HTERT RPE-1 (cell line): ENCODE measurements around the gene GLG1.

Source experiments
- in situ Hi-C: fragments of 300-500 bp; cut with MboI; formaldehyde crosslinking; loops from 4 replicates; pipeline ENCODE4 v1.14.3; 2020; ENCODE audit warnings: low sequenced_read_pairs

GLG1 gene

DNA sequence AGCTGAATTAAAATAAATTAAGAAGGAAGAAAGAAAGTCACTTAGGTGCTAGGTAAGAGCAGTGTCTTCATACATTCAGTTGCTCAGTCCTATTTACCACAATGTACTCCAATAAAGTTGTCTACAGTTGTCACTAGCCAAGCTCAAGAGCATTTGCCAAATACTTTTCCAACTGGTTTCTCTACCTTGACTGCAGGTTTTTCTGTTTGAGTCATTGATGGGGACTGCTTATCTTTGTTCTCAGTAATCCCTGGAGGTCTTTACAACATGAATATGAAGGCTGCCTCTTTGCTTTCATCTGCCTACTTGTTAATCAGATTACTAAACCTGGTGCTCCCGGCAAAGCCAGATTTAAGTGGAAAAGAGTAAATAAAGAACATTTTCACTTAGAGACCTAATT is 121.0 kb downstream of the GLG1 start:
- in situ Hi-C loops: no loop called here

DNA sequence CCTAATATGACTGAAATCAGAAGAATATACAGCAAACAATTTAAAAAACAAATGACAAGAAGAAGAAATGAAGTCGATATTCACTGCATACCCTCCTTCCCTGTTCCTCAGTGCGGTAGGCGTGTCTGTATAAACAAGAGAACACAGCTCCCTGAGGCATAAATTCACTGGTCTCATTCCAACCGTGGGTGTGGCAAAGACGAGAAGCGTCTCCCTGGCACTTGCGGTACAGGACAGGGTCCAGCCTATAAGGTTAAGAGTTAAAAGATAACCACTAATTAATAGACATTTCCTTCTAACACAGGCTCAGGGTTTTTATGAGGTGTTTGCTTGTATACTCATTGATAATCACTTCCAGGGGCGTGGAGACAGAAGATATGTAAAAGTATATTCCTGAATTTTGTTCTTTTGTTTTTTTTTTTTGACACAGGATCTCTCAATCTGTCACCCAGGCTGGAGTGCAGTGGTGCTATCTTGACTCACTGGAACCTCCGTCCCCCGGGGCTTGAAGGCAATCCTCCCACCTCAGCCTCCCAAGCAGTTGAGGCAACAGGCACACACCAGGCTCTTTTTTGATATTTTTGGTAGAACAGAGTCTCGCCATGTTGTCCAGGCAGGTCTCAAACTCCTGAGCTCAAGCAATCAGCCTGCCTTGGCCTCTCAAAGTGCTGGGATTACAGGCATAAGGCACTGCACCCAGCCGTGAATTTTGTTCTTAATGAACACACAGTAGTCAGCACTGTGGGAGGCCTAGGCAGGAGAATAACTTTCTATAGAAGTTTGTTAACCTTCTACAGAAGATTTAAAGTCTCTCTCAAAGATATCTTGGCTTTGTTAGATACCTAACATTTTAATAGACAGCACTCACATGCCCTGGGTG is 126.5 kb downstream of the GLG1 start:
- in situ Hi-C loops: no loop called here

DNA sequence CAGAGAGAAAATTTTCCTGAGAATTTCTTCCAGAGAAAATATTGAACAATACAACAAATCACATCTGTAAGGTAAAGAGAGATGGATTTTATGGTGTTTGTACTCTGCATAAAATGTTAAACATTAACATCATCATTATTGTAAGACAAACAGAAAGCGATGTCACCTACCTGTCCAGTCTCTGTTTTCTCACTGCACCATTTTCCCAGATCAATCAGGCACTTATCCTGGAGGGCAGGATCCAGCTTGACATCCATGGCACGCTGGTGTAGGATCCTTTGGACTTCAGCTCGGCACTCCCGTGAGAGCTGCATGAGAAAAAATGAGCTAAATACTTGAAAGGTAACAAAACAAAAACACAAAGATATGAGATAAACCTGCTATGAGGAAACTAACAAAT is 129.7 kb downstream of the GLG1 start:
- in situ Hi-C loops: no loop called here

DNA sequence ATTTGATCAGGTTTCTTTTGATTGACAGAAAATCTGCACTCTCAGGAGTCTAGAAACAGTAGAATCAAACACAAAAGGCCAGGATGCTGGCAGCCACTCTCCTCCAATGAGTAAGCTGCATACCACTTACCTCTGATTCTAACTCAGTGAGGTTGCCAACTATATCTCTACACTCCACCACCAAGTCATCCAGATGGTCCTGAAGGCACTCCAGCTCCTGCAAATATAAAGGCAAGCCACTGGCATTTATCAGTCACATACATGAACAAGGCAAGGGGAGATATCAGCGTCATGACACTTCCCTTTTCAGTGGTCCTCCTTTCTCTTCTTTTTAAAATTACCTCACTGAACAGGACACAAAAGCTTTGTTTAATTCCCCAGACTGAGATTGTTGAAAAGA is 132.5 kb downstream of the GLG1 start:
- in situ Hi-C loops: no loop called here

DNA sequence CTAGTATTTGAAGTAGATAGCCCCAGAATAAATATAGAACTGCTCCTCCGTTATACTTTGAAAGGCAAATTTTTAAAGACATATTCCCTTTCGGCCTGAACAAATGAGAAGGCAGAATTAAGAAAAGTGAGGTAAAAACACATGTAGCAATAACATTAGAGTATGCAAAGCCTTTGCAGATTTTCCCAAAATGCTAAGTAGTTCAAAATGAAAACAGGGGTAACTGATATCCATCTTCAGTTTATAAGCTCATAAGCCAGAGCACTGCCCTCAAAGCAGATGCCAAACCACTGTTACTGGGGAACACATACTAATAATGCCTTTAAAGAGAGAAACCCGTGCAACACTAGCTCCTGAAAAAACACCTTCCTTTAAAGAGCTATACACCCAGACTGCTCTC is 134.4 kb downstream of the GLG1 start:
- in situ Hi-C loops: no loop called here

DNA sequence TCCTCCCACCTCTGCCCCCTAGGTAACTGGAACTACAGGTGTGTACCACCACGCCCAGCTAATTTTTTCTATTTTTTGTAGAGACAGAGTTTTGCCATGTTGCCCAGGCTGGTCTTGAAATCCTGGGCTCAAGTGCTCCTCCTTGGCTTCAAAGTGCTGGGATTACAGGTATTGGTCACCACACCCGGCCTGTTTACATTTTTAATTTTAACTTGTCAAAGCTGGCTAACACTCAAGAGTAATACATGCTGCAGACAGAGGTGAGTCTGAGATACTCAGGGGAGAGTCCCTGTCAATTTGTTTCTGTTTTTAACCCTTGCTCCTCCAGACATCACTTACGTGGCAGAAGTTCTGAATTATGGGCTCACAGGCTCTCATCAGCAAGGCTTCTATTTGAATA is 134.9 kb downstream of the GLG1 start:
- in situ Hi-C loops: no loop called here

DNA sequence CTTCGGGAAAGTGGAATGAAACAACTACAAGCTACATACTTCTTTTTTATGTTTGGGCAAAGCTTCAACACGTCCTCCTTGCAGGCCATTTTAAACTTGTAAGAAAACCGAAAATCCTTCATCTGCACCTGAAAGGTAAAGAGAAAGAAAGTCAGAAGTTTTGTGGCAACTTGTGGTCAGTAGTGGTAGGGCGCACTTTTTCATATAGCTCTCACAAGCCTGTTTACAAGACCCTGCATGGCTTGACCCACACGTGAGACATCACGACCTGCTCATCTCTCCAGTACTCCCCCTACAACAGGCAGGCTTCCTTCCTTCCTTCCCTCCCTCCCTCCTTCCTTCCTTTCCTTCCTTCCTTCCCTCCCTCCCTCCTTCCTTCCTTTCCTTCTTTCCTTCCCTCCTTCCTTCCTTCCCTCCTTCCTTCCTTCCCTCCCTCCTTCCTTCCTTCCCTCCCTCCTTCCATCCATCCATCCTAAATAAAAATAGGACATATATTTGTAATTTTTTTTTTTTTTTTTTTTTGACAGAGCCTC is 136.9 kb downstream of the GLG1 start:
- in situ Hi-C loops: no loop called here

DNA sequence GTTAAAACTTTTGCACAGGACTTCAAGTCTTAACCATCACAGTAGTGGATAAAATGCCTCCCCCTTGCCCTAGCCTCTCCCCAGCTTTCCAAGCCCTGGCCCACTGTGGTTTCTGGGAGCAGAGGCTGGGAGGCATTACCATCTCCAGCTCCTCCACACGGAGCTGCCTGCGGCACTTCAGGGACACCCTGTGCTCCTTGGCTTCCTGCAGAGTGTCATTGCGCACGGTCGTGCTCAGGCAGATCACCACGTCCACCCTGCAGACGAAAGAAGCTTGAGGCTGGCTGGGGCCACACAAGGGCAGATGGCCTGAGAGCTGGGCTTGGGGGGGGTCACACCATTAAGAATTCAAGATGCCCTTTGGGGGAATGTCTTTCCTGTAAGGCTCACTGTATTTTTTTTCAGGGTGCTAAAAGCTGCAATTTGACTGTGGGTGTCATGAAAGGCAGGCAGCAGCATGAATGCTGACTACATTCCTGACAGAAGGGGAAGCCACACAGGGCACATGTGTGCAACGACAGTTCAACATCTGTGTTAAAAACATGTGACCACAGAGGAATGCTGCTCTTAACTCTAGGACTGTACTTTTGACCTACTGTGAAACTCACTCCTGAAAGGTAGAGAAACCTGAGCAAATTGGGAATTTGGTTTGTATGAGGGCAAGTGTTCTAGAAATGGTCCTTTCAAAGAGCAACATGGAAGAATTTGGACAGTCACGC is 137.9 kb downstream of the GLG1 start:
- in situ Hi-C loops: no loop called here

DNA sequence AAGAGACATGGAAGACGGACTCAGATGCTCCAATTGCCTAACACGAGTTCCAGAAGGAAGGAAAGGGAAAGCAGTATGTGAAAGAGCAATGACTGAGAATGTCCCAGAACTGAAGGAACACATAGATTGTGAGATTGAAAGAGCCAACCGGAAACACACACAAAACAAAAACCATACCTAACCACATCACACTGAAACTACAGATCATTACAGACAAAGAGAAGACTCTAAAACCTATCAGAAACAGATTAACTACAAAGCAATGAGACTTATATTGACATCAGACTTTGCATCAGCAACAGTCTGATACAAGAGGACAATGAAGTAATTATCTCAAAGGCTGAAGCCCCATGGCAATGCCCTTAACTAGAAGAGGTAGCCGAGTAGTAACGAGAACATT is 140.0 kb downstream of the GLG1 start:
- in situ Hi-C loops: no loop called here

DNA sequence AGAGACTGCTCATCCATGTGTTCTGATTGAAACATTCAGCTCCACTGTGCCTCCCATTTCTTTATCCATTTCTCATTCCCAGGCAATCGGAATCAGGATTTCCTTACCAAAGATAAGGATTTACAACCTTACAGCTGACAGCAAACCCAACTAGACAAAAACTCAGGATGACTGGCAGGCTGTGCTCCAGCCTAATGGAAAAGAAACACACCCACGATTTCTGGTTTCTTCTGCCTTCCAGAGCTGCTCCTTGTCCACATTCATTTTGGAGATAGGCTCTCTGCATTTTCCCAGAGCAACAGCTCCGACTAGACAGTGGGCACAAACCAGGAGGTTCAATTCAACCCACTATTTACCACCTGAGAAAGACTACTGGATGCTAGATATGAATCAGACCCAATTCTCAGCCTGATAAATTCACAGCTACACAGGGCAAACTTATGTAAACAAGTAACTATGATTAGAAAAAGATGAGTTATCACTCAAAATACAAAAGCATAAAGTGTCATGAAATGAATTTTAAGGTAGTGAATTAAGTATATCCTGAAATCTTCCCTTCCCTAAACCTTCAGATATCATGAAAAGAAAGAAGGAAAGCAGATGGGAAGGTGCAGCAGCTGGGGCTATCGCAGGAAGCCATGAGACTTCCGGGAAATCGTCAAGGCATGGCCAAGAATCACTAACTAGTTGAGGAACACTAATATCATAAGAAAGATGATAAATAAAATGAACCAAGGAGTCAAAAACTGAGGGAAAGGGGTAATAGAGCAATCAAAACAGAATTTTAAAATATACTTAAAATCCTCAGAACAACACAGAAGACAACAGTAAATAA is 140.8 kb downstream of the GLG1 start:
- in situ Hi-C loops: no loop called here

DNA sequence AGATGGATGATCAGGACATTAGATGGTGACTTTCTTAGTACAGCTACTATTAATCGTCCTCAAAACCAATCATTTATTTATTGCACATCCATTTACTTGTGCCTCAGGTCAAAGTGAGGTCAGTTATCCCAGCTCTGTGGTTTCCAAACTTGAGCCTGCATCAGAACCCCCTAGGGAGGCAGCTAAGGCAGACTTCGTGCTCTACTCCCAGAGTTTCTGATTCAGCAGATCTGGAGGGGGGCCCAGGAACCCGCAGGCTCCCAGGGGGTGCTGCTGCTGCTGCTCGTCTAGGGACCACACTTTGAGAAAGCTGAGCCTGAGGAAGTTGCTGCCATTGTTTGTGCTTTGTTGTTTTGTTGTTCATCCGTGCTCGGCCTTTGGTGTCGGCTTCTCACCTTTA is 141.6 kb downstream of the GLG1 start:
- in situ Hi-C loops: no loop called here

DNA sequence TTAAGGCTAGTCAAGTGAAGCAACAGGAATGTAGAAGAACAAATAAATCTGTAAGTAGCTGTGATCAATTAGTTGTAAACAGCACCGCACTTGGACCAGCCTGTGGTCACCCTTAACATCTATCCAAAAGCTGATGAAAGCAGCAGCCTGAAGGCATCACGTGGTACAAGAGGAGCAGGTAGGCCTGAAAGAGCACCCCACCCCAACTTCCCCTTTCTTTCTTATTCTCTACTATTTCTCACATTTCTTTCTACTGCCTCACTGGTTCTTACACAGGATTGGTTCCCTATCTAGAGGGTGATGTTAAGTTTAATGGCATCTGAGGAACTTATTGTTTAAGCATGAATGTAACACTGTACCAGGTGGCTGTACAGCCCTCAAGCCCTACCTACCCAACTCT is 143.0 kb downstream of the GLG1 start:
- in situ Hi-C loops: no loop called here

DNA sequence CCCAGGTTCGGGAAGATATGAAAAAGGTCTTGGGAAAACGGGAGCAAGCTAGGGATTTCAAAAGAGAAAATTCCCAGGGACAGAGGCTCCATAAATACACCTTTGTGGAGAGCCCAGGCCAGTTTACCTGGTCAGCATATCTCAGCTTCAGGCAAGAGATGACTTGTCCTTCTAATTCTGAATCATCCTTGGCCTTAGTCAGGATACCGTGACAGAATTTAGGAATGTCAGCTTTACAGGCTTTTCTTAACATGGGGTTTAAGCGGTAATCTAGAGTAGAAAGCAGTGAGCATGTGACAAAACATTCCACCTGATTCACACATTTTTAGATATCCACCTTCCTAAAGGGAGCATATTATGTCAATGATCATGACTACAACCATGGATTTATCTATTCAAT is 144.6 kb downstream of the GLG1 start:
- in situ Hi-C loops: no loop called here

DNA sequence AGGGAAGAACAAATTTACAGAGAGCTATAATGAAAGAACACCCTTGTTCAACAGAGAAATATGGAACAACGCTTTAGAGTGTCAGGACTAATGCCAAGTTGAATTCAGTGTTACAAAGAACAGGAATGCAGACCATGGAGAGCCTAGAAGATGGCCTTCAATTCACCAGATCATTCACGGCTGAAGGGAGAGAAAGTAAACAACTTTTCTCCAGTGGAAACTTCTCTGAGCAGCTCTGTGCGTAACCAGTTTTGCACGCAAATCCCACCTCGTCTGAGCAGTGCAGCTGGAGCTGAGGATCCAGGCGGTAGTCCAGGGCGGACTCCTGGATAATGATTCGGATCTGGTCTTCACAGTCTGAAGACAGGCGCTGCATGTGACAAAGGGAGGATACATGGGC is 145.1 kb downstream of the GLG1 start:
- in situ Hi-C loops: no loop called here

DNA sequence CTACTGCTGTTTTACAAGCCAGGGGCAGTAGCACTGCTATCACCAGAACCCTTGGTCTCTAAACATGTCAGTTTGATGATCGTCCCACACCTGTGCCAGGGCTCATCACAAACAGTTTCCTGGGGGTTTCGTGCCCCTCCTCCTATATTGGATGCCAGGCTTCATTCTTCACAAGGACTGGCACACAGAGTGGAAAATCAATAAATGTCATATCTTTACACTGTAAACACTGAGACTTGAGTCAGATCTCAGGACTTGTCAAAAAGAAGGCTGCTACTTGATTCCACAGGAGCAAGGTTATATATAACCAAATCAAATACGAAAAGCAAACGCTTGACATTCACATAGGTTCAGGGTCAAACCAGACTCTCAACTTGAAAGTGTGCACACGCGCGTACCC is 146.4 kb downstream of the GLG1 start:
- in situ Hi-C loops: no loop called here

DNA sequence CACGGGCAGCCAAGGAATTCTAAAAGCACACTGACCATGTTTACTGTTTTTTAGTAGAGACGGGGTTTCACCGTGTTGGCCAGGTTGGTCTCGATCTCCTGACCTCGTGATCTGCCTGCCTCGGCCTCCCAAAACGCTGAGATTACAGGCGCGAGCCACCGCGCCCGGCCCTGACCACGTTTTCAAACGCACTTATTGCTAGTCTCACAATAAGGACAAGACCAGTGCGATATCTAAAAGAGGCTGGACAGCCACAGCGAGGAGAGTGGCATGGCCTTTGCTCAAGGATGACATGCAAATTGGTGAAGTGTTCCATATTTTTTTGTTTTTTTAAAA is 150.7 kb downstream of the GLG1 start:
- in situ Hi-C loops: no loop called here

DNA sequence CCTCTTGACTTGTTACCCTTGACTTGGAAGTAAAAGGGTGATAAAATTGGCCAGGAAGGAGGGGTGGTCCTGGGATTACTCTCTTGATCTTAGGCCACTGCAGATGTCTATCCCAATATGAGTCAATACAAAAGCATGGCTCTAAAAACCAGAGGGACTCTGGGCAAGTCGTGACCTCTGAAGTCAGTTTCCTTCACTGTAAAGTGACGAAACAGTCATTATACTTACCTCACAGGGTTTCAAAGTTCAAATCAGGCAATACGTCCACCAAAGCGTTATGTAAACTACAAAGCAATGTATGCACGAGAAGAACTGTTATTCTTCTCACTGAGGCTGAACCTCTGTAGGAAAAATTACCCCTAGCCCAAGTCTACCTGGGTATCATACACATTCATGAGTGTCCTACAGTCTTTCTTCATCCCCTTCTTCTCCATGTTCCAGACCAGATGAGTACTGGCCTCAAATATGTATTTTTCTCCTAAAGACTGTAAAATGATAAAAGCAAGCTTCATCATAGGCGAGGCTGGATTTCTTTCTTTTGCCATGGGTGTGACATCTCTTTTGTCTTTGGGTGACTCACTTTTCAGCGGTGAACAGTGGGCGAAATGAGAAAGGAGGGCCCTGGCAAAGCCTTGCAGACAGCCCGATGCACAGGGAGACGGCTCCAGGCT is 151.2 kb downstream of the GLG1 start:
- in situ Hi-C loops: no loop called here

DNA sequence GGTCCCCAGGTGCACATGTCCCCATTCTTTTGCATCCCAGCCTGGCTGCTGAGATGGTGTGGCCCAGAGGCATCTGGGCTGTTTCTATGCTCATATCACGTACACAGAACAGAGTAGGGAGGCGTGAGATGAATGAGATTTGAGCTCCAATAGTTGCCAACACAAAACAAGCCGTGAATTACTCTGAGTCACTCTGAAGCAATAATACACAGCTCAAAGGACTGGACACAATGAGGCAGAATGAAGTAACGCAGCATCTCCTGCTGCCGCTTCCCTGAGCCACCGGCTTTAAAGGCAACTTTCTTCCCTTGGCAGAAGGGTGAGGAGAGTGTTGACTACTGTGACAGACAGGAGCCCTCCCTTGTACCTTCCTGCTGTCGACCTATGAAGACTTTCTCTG is 151.7 kb downstream of the GLG1 start:
- in situ Hi-C loops: no loop called here

DNA sequence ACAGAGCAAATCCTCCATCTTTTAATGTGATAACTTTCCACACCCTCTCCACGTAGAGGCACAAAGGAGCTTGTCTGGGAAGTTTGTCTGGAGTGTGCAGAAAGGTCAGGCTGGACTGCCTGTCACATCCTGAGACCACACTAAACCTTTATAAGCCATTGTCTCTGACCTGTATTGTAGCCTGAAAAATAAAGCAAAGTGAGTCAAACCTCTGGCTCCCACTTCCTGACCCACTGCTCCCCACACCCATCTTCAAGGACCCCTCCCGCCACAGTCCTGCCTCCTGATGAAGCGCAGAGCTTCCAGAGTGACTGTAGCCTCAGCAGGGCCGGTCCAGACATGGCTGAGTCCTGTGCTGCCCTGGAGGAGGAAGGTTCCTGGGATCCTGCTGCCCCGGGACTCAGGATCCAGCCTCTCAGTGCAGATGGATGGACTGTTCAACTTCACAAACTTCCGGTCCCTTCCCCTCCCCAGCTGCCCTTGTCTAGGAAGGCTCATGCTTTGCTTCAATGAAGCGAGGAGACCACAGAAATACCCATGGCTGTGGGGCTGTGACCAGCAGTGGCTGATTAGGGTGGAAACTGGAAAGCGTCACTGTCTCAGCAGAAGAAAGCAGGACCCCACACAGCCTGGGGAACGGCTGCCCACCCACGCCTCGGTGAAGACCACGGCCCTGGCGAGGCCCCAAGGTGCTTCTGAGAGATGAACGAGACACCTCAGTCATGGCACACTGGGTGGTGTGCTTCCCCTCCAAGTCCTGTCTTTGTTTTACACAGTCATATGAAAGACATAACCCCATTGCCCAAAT is 154.8 kb downstream of the GLG1 start:
- in situ Hi-C loops: no loop called here
